ENCODE measurements around the gene PCGF3.
"Not testable (repeated sequence)": the region's sequence is repeated elsewhere in the genome, so short reads cannot be mapped to it uniquely, and the experiment has no call there.

The PCGF3 gene

GRCh38 chr4:704198-704891 lies 1.3 kb upstream of the PCGF3 start:
- DNase-seq = no peak

GRCh38 chr4:704971-705277 lies 708 bp upstream of the PCGF3 start:
- no peak for DNase-seq

- DNase-seq = not testable (repeated sequence)
Observed at GRCh38 chr4:706083-706633, 526 bp downstream of the PCGF3 start.

- DNase-seq = no peak
Observed at GRCh38 chr4:706834-707598, 1.4 kb downstream of the PCGF3 start.

GRCh38 chr4:707929-708630 lies 2.4 kb downstream of the PCGF3 start:
- no peak for DNase-seq

- DNase-seq = no peak
Observed at GRCh38 chr4:708631-708933, 3.0 kb downstream of the PCGF3 start.

GRCh38 chr4:709348-709747 lies 3.7 kb downstream of the PCGF3 start:
- no peak for DNase-seq

- DNase-seq = no peak
Observed at GRCh38 chr4:710116-710515, 4.5 kb downstream of the PCGF3 start.

- no peak for DNase-seq
Observed at GRCh38 chr4:710916-711315, 5.3 kb downstream of the PCGF3 start.

- no peak for DNase-seq
Observed at GRCh38 chr4:712093-712492, 6.5 kb downstream of the PCGF3 start.

GRCh38 chr4:712916-713632 lies 7.4 kb downstream of the PCGF3 start:
- DNase-seq = no peak

GRCh38 chr4:714087-714486 lies 8.5 kb downstream of the PCGF3 start:
- DNase-seq = no peak

- no peak for DNase-seq
Observed at GRCh38 chr4:717601-718320, 12.1 kb downstream of the PCGF3 start.

- DNase-seq = no peak
Observed at GRCh38 chr4:718460-718859, 12.8 kb downstream of the PCGF3 start.

- no peak for DNase-seq
Observed at GRCh38 chr4:720111-720860, 14.7 kb downstream of the PCGF3 start.

- no peak for DNase-seq
Observed at GRCh38 chr4:721261-722168, 15.9 kb downstream of the PCGF3 start.

- no peak for DNase-seq
Observed at GRCh38 chr4:722169-722725, 16.6 kb downstream of the PCGF3 start.

- no peak for DNase-seq
Observed at GRCh38 chr4:722851-723360, 17.3 kb downstream of the PCGF3 start.

- no peak for DNase-seq
Observed at GRCh38 chr4:723751-724530, 18.3 kb downstream of the PCGF3 start.

Measured in T-helper 1 cell (primary cell).